ENCODE data around the gene EIF4EBP3.

DNA sequence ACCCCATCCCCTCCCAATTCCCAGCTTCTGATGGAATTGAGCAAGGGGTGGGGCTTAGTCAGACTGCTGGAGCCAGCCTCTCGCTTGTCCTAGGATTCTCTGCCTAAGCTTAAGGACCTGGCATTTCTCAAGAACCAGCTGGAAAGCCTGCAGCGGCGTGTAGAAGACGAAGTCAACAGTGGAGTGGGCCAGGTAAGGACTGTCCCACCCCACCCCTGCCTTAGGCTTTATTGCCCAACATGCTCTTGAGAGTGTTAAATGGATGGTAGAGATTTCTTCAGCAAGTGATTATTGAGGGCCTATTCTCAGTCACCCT lies 18.3 kb downstream of the EIF4EBP3 start:
- TF ChIP-seq POLR2A (IDR thresholded peaks at IDR 0.05; ENCODE audit: extremely low read depth, insufficient read length) (no peak), MYC (IDR thresholded peaks at IDR 0.05; ENCODE audit: low read depth, low read length) (no peak)
- TF ChIP-seq, protein P1, sequence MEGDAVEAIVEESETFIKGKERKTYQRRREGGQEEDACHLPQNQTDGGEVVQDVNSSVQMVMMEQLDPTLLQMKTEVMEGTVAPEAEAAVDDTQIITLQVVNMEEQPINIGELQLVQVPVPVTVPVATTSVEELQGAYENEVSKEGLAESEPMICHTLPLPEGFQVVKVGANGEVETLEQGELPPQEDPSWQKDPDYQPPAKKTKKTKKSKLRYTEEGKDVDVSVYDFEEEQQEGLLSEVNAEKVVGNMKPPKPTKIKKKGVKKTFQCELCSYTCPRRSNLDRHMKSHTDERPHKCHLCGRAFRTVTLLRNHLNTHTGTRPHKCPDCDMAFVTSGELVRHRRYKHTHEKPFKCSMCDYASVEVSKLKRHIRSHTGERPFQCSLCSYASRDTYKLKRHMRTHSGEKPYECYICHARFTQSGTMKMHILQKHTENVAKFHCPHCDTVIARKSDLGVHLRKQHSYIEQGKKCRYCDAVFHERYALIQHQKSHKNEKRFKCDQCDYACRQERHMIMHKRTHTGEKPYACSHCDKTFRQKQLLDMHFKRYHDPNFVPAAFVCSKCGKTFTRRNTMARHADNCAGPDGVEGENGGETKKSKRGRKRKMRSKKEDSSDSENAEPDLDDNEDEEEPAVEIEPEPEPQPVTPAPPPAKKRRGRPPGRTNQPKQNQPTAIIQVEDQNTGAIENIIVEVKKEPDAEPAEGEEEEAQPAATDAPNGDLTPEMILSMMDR (IDR thresholded peaks at IDR 0.05; ENCODE audit: low read depth, low read length), result no peak
